HG03565 (cell line): ENCODE results near the gene STIL.

Experiments used
- ATAC-seq: cut with Tn5 transposase; IDR thresholded peaks from one replicate; pipeline ENCODE4 v1.9.1; 2021; ENCODE audit warnings: mild to moderate bottlenecking, moderate library complexity; ENCODE audit not compliant: unreplicated experiment

The STIL gene

DNA sequence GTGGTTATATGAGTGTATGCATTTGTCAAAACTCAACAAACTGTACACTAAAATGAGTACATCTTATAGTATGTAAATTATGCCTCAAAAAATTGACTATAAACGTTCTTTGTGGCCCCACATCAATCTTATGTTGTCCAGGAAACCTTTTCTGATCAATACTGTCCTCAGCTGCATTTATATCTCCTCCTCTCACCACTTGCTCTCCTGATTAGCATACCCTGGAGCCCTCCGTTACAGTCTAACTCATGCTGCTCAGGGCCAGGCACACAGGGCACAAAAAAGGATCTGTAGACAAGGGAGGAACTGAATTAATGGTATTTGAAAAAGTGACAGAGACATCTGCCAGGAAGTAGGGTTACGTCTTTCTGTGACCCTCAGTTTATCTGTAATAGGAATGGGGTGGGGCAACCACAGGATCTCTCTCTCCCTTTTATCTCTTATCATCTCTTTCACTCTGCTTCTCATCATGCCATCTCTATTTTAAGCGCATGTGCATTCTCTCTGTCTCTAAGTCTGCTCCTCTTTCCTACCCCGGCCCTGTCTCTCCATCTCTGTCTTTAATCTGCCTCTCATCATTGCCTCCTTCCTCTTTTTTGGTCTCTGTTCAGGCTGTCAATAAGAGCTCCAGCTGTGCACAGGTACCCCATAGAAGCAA is 74.9 kb downstream of the STIL start:
- no peak for ATAC-seq

DNA sequence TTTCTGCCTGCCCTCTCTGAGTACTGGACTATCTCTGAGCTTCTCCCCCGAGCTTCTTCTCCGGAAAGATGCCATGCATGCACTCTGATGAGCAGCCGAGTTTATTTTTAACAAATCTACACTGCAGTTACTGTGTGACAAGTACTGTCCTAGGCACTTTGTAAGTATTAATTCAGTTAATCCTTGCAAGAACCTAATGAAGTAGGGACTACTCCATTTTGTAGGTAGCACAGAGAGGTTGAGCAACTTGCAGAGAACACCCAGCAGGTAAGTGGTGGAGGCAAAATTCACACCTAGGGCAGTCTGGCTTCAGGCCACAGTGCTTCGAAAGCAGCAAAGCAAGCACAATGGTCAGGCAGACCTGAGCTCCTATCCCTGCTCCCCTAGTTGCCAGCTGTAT is 78.1 kb downstream of the STIL start:
- no peak for ATAC-seq

DNA sequence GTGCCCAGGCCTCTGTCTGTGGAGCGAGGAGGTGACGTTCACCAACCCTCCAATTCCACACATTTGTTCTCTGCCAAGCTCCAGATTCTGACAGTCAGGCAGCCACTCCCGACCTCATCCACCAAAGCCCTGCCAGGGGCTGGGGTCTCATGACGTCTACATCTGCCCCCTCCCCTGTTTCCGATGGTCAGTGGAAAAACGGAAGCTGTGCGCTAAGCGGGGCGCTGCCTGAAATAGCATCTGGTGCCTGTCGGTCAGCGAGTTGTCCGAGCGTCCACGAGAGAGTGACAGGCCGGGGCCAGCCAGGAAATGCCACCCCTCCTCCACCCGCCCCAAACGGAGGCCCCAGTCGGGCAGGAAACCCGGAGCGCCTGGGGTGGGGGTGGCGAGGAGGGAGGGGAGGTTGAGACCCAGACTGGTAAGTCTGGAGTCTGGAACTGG is 78.7 kb downstream of the STIL start:
- no peak for ATAC-seq

DNA sequence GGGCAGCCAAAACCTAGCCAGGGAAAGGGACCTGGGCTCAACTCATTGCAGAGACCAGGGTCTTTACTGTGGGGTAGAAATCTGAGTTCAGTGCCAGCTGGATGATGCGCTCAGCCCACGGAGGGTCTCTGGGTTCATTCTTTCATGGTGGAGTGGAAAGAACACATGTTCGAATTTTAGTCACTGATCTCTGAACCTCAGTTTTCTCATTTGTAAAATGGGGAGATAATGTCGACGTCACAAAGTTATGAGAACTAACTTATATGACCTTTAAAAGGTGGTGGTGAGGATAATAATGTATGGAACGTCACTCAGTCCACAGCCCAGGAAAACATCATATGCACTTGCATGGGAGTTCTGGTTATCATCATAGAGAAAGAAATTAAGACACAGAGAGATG is 80.8 kb downstream of the STIL start:
- no peak for ATAC-seq

DNA sequence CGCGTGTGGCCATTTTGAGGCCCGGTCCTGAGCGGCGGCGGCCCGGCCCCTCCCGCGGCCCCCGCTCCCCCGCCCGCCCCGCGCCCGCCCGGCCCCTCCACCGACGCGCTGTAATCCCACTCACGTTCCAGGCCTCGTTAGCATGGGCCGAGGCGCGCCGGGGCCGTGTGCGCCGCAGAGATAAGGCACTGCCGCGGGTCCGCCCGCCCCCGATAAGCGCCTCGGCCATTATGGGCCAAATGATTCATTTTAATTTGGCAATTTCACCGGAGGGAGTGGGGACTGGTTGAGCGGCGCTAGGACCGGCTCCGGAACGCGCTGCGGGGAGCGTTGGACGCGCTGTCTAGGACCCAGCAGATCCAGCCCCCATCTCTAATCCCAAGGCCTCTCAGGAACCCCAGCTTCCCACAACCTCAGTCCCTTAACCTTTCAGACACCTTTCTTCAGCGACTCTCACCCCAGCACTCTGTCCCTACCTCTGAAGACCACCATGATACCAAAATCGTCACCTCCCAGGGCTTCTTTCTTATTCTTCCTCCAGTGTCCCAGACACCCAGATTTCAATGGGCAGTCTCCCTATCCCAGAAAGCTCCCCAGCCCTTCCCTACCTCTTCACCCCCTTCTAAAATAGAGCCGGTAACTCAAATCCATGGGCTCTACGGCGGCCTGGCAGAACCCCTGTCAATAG is 81.6 kb downstream of the STIL start, which contains the start of gene TAL1:
Gene TAL1 (minus strand): TSS at position 39 of the 688 bp plus-strand sequence. CDS start 6,337 bp downstream, outside the sequence.
- ATAC-seq, result no peak

DNA sequence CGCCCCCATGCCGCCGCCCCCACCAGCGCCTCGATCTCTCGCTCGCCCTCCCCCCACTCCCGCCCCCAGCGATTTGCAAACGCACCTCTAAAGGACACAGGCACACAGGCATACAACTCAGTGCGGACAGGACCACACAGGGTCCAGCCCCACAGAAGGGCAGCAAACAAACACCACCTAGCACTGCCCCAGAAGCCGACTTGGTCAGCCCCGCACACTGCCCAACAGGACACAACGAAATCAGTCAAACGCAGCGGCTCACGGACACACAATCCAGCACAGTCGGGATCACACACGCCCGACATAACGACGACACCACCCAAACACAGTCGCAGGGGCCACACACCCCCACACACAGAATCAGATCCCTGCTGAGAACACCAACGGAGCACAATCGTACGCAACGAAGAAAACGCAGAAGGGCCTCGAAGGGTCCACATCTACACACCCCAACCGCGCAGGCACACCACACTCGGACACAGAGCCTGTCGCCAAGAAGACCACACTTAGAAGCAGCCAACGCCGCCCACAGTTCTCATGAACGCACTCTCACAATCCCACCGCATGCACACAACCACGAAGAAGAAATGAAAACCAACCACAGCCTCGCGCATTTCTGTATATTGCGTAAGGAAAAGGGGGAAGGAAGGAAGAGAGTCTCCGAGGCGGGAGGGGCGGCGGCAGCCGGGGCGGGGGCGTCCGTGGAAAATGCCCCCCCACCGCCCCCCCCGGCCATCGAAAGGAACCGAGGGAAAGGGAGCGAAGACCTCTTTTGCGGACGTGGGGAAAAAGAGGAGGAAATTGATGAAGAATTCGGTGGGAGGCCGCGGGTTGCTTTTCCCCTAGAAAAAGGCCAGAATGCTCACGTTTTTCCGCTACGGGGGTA is 82.4 kb downstream of the STIL start:
- no peak for ATAC-seq

DNA sequence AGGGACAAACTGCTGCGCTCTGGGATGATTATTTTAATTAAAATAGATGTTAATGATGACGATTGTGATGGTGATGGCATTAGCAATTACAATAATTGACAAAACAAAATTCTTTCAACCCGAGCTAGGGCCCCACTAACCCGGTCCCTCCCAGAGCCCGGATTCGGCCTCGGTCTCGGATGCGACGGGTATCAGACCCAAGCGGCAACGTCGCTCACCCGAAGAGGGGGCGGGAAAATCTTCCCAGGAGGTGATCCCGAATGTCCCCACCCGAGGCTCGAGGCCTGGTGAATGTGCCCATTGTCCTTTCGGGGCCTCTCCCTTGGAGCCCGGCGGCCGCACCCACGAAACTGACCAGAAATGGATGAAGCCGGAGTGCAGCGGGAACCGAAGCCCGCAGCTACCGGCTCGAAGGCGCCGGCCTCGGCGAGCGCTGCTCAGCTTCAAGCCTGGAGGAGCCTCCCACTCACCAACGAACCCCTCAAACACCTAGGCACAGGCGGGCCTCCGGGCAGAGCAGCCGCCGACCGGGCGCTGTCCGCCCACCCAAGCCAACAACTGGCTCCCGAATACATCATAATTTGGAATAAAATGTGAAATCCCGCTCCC is 83.2 kb downstream of the STIL start:
- ATAC-seq, result no peak

DNA sequence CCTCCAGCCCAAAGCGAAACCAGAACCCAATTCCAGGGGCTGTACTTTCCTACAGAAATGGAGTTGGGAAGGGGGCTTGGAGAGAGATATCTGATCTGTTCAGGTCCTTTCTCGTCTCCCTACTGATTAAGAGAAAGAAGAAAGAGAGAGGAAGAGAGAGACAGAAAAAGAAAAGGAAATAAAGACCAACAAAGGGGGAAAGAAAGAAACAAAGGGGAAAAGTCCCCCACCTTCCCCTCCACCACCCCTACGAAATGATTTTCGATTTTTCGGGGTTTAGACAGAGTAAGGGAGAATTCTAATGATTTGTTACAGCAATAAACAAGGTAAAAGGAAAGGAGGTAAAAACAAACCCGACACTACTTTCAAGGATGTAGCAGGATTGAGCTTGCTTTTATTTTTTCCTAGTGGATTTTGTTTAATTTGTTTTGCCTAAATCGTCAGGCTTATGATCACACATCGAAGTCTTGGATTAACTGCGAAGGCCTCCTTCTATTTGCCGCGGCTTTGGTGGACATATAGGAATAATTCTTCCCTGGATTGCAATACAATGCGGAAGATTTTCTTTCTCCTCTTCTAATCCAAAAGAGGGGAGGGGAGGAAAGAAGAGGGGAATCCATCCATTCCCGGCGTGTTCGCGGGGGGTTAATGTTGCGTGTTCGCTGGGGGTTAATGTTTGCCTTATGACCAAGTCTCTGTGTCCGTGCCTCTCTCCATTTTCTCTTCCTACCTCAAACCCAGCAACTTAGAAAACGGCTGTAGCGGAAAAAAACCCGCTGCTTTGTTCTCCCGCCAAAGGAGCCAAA is 83.9 kb downstream of the STIL start:
- ATAC-seq, result no peak

DNA sequence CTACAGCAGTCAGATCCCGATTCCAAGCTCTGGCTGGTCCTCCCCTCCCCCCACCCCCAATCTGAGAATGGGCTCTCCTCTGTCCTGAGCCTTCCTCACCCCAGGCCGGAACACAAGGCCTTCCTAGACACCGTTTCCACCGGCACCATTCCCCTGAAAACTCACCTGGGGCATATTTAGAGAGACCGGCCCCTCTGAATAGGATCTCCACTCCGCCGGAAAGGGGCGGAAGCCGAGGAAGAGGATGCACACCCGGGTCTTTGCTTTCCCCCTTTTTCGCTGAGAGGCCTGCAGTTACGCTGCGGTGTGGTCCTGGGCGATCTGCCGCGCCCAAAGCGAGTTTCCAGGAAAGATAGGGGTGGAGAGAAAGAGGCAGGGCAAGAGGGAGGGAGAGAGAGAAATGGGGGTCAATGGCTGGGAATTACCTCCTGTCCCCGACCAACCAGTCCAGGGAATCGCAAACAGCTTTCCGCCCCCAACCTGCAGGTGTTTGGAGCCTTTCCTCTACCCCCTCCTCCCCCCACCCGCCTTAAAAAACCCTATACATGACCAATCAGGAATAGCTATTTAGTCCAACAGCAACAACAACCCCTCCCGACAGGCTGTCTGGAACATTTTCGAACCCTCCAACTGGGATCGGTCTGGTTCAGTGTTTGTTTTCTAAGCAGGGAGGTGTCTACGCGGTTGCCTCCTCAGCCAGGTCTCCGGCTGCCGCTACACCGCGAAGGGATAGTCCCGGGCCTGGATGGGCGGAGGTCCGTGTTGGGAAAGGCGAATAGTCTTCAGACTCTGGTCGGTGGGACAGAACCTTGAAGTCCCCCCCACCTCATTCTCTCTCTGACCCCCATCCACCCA is 84.7 kb downstream of the STIL start:
- ATAC-seq, result no peak

DNA sequence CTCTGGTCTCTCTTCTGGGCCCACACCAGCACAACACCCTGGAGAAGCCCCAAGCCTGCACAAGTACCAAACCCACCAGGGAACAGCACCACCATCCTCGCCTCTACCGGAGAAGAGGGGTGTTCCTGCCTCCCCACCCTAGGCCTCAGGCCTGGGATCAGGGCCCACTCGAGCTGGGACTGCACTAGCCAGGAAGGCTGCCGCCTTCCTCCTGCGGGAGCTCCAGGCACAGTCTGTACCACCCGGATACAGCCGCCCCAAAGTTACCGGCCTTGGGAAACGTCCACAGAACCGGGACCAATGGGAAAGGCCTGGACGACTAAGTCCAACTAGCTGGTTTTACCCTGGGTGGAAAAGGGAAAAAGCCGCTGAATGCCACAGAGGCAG is 85.3 kb downstream of the STIL start:
- no peak for ATAC-seq

DNA sequence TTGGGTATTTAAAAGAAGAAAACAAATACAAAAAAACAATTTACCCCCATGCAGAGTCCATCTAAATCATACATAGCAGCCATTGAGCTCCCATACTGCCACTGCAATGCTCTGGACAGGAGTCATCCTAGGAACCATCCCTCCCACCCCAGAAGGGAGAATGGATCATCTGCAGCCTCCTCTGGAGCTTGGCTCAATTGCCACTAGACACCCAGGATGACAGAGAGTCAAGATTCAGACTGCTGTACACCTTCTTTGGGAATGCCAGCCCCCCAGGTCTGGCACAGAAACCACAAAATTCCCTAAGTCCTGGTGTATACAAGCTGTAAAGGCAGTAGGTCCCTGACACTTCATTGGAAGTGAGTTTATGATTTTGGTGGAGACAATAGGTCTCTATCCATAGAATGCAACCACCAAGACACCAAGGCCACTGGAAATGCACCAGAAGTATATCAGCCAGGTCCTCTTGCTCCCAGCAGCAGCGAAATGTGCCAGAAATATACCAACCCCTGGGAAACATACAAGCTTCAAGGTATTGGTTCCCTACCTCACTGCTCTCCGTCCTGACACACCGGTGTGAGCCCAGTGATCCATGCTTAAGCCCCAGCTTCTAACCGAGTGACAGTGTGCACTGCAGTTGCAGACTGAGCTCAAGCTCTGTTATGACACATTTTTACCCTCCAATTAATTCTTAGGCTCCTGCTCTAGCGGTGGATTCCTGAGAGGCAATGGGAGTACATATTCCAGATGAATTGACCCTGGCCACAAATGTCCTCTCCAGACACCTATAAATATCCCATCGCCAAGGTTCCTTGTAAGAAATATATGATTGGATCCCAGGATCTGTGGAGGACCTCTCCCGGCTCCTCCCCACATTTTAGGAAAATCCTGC is 86.4 kb downstream of the STIL start:
- ATAC-seq, result no peak

DNA sequence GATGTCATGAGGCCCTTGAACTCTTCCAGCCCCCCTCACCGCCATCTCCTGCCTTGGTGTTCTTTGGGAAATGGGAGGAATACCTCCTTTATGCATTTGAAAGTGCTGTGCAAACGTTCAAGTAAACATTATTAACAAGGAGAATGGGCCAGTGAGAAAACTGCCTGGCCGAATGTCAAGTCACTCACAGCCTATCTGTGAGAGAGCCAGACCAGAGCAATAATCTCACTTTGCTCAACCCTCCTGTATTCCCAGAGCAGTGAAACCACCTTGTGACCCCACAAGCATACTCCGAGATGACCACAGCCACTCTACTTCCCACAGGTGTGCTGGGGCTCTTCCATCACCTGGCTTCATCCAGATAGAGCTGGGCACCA is 87.1 kb downstream of the STIL start:
- ATAC-seq, result no peak

DNA sequence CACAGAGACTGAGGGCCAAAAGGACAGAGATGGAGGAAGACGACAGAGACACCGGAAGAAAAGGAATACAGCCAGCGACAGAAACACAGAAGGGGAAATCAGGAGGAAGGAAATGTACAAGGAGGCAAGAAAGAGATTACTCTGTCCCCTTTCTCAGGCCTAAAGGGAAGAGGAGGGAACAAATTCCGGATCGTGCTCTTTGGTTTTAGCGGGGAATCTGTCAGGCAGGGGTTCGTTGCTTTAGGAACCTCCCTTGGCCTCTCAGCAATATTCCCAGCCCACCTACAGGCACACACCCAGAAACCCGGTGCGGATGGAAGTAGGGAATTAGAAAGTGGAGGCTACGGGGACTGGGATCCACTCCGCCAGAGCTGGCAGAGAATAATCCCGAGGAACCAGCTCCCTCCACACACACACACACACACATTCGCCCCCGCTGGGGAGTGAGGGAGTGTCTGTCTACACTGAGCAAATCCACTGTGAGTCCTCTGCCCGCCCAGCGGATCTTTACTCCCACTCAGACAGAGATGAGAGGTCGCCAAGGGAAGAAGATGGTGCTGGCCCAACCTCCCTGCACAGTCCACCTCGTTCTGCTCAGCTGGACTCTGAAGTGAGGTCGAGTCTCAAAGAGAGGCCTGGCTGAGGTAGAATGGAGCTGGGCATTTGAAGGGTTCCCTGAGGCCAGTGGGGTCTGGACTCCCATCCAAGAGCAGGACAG is 87.7 kb downstream of the STIL start:
- no peak for ATAC-seq

DNA sequence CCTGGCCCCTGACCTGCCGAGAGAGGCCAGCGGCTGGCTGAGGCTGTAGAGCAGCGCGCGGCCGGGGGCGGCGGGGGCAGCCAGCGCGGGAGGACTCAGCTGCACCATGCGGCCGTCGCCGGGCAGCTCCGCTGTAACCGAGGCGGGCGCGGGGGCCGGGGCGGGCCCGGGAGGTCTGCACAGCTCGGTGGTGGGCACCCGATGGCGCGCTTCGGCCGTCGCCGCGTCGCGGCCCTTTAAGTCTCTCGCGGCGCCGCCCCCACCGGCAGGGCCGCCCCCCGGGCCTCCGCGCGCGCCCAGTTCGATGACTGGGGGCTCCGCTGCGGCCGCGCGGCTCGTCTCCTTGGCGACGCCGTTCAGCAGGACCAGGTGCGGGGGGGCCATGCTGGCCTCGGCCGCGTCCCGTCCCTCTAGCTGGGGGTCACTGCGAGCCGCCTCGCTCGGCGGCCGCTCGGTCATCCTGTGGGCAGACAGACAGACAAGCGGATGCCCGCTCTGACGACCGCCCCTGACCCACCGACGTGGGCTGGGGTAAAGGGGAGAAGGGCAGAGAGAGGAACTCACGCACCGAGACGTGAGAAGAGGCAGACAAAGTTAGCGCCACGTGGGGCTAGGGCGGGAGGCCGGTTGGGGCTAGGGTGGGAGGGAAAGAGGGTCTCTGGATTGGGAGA is 88.4 kb downstream of the STIL start:
- ATAC-seq, result no peak

DNA sequence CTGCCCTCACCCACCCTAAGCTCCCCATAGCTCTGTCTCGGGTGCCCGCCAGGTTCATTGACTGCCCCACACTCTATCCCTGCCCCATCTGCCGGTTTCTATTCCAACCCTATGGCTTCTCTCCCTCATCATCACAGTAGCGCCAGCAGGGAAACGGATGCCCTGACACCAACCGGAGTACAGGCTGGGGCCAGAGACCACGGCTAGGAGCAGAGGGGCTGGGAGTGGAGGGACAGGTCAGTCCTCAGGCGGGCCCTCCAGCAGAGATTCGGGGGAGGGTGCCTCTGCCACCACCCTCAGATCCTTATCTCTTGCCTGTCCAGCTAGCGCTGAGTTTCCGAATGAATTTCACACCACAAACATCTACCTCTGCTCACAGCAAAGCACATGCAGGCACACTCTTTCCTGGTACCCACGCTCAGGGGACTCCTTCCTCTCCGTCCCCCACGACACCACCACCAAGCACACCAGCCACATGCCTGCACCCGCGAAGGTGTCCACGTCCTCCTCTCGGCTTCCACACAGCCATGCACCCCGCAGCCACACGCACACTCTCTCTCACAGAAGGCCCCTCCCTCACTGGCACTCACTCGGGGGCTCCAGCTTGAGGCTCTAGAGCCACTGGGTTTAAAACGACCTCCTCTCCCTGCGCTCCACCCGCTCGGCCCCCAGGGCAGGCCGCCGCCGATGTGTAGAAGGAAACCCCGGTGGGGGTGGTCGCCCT is 89.1 kb downstream of the STIL start:
- ATAC-seq, result no peak

DNA sequence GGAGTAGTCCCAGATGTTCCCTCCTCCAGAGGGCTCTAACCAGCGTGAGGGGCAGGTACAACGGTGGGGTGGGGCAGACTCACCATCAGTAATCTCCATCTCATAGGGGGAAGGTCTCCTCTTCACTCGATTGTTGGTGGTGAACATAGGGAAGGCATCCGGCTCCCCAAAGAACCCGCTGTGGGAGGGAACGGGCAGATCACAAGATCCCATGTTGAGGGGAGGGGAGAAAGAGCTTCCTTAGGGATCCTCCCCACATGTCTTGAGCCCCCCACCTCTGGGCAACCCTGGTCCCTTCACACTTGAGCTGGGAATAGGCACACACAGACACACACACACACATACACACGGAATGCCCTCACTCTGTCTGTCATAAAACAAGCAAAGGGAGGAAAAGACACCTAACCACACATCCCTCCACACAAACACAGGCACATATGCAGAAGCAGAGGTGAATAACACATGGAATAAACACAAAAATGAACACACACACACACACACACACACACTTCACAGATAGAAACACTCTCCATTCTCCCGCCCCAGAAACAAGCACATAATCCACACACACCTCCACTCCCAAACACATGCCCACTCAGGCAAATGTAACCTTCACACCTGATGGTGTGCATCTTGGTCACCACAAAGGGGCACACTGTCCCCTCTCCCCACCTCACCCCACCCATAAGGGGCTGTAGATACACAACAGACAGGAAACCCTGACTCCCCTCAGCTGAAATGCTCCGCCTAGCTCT is 89.8 kb downstream of the STIL start:
- no peak for ATAC-seq
